AG04450 (cell line): ENCODE data around the gene PACSIN2. TPM values are rescaled to one million over a fixed set of nuclear protein-coding genes. Genes with fewer than 3 reads are reported as not detected.

ENCODE experiments used
- CTCF ChIA-PET: fragments of 300-600, 350-600 bp; formaldehyde crosslinking; extraction: SDS; loops from one replicate; lab custom pipeline; 2022; ENCODE audit warnings: antibody characterized with exemption, inconsistent platforms; lab: Charles Lee
- POLR2A ChIA-PET: fragments of 350-600 bp; formaldehyde crosslinking; extraction: SDS; loops from one replicate; lab custom pipeline; 2021; ENCODE audit warnings: antibody characterized with exemption, inconsistent platforms; lab: Yijun Ruan, JAX
- DNase-seq: peaks from one replicate; pipeline ENCODE4 v3.0.0-alpha.2; 2011; ENCODE audit warnings: low read depth, low spot score
- H3K27ac ChIP-seq: one replicate; pipeline ENCODE4 v1.5.1; 2012; ENCODE audit warnings: low read depth, low read length, control low read depth
- H3K27me3 ChIP-seq: one replicate; pipeline ENCODE4 v1.6.0; 2012; ENCODE audit warnings: low read length; ENCODE audit not compliant: control insufficient read depth, insufficient read depth
- H3K4me3 ChIP-seq: 2 replicates; pipeline ENCODE4 v1.5.1; 2011; ENCODE audit warnings: mild to moderate bottlenecking, low read depth, low read length, control low read depth
- H3K9me3 ChIP-seq: 2 replicates; pipeline ENCODE4 v1.5.1; 2012; ENCODE audit warnings: low read length; ENCODE audit not compliant: control insufficient read depth, insufficient read depth
- polyA plus RNA-seq: library from polyadenylated mRNA; depleted of rRNA; stranded (reverse); fragments of >200 nt; gene quantifications from 2 replicates; pipeline ENCODE4 v1.2.3, GENCODE V29; 2011
- TF ChIP-seq, protein P1 (sequence below): IDR thresholded peaks from 2 replicates; pipeline ENCODE4 v1.5.1; 2011; ENCODE audit warnings: low read depth, low read length, control low read depth, inconsistent platforms

Gene PACSIN2
- polyA plus RNA-seq, 1 experiment, result 59.6 TPM

DNA sequence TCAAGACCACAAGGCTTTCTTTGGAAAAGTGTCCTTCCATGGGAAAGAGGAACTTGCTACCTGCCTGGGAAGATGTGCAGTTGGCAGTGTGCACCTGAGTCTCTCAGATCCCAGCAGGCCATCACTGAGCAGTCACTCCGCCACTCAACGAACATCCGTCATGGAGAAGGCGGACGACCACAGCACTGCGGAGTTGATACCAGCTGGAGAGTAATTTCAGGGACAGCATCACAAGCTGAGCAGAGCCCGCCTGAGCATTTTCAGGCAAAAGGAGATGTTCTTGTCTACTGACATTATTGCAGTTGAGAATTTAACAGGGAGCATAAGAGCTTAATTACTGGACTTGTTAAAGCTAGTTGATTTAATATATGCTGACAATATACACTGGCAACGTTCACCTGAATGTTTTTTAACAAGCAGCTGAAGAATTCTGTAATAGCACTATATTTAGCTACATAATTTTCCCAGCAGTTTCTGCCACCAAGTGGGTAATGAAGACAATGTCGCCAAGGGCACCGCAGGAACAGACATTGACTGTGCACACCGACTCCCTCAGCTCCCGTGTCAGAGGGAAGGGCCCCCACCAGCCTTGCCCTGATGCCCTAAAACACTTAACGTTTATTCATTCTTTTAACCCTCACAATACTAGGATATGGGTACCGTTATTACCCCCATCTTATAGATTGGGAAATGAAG, 105.4 kb downstream of the PACSIN2 start:
- H3K27ac ChIP-seq, result no peak overlapping the region
- no peaks in the 10 kb centered on the region; the same call in 1 of the 2 replicates for H3K9me3 ChIP-seq
- H3K27me3 ChIP-seq, result no peaks in the 10 kb centered on the region
- ChIA-PET POLR2A (interaction anchor here (0.8 kb wide), 1 partner anchor 24 kb away, joined by 3 read pairs; no protein-coding TSS in a partner anchor), CTCF (interaction anchor here (0.6 to 1.5 kb wide), 3 partner anchors 10 to 447 kb away, joined by 3 to 4 read pairs (median 3); no protein-coding TSS in a partner anchor)
- H3K4me3 ChIP-seq, result no peak overlapping the region
- TF ChIP-seq, protein P1, sequence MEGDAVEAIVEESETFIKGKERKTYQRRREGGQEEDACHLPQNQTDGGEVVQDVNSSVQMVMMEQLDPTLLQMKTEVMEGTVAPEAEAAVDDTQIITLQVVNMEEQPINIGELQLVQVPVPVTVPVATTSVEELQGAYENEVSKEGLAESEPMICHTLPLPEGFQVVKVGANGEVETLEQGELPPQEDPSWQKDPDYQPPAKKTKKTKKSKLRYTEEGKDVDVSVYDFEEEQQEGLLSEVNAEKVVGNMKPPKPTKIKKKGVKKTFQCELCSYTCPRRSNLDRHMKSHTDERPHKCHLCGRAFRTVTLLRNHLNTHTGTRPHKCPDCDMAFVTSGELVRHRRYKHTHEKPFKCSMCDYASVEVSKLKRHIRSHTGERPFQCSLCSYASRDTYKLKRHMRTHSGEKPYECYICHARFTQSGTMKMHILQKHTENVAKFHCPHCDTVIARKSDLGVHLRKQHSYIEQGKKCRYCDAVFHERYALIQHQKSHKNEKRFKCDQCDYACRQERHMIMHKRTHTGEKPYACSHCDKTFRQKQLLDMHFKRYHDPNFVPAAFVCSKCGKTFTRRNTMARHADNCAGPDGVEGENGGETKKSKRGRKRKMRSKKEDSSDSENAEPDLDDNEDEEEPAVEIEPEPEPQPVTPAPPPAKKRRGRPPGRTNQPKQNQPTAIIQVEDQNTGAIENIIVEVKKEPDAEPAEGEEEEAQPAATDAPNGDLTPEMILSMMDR, result no peak
- DNase-seq, result no peak

DNA sequence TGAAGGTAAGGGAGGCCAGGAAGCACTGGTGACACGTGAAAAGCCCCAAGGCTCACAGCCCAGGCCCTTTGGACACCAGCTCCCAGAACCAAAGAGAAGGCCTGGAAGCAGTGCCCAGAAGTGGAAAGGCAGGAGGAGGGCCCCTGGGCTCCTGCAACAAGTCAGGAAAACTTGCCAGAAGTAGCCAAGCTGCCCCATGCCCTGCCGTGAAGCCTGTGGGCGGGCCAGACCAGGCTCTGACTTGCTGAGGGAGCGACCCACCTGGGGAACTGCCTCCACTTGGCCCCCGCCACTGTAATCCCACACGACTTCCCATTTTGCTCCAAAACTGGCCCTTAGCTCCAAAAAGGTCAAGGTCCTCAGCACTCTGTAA, 106.6 kb downstream of the PACSIN2 start:
- CTCF ChIA-PET, result interaction anchor here (0.6 to 1.5 kb wide), 2 partner anchors 17 to 125 kb away, joined by 3 to 4 read pairs; no protein-coding TSS in a partner anchor

DNA sequence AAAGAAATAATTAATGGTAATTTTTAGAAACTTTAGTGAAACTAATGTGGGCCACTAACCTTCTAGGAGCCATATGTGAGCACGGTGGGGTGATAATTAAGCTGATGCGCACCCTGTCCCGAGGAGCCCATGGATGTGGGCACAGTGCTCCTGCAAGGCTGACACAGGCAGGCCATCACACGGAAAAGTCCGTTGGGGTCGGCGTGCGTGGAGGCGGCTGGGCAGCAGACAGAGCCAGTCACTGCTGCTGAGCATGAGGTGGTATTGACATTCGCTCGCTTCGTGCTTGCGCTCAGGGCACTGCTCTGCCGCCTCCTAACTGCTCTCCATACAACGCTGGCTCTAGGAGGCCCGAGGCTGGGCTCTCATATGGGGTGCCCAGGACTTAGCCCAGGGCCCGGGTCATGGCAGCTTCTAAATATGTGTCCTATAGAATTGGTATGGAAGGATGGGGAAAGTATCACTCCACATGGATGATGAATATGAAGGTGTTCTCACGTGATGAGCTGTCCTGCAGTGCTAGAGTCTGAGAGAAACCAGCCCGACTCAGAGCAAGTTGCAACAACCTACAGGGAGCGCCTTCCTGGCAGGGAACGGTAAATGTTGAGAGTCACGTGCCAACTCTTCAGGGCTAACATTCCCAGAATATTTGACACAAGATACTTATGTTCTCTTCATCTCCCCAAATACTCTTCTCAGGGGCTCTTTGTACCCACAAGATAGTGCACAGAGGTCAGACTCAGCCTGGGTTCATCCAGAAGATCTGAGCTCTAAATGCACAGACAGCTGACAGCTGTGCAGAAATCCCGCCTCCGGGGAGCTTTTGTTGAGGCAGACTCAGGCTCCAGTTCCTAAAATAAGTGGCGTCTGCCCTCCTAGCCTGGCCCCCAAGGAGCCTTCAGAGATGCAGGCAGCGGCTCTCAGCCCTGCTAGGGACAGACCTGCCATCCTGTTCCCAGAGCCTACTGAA, 107.3 kb downstream of the PACSIN2 start:
- CTCF ChIA-PET, result no interaction called here

More for the DNA sequence above, 106.6 kb downstream of the PACSIN2 start:
- POLR2A ChIA-PET, result interaction anchor here (1.1 kb wide), 1 partner anchor 106 kb away, joined by 3 read pairs; the partner anchor contains the start of gene PACSIN2
- Histone ChIP-seq H3K27ac (peak overlapping the region; percentile 31), H3K9me3 (no peaks in the 10 kb centered on the region; the same call in 1 of the 2 replicates), H3K27me3 (no peaks in the 10 kb centered on the region), H3K4me3 (no peak overlapping the region)
- TF ChIP-seq, protein P1, result no peak
- no peak for DNase-seq

DNA sequence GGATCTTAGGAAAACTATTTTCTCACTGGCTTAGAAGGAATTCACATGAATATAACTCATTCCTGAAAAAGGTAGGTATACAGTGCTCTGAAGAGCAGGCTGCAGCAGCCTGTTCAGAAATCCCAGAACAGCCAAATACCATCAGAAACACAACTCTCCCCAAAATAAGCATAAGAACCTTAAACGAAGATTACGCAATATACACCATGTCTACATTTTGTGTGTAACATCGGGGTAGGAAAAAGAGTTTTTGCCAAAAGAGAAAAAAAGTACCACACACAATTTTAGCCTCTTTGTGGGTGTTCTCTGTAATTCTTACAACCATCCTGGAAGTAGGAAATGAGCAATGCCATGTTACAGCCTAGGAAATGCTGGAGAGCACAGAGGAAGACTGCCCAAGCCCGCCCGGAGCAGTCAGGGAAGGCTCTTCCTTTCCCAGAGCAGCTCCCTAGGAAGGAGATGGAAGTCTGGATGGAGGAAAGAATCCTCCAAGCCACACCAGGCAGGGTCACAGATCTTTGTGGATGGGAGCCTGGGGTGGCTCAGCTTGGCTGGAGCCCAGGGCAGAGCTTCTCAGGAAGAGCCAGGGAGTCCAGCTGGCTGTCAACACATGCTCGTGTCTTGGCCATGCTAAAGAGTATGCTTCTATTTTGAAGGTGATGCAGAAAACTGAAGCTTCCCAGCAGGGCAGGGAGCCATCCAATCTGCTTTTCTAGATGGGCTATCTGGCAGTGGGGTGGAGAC, 108.2 kb downstream of the PACSIN2 start:
- Histone ChIP-seq H3K9me3 (no peaks in the 10 kb centered on the region; the same call in 1 of the 2 replicates), H3K27me3 (no peaks in the 10 kb centered on the region), H3K27ac (peak overlapping the region; percentile 11), H3K4me3 (no peak overlapping the region)
- TF ChIP-seq, protein P1, result no peak
- POLR2A ChIA-PET, result interaction anchor here (1.1 kb wide), 1 partner anchor 108 kb away, joined by 3 read pairs; the partner anchor contains the start of gene PACSIN2
- DNase-seq, result no peak
- CTCF ChIA-PET, result no interaction called here

More for the DNA sequence above, 107.3 kb downstream of the PACSIN2 start:
- no peaks in the 10 kb centered on the region; the same call in 1 of the 2 replicates for H3K9me3 ChIP-seq
- H3K27ac ChIP-seq, result peak overlapping the region; percentile 31
- TF ChIP-seq, protein P1, result no peak; the same call in 1 of the 2 replicates
- DNase-seq, result no peak
- POLR2A ChIA-PET, result interaction anchor here (1.1 kb wide), 1 partner anchor 107 kb away, joined by 3 read pairs; the partner anchor contains the start of gene PACSIN2
- H3K27me3 ChIP-seq, result no peaks in the 10 kb centered on the region
- no peak overlapping the region for H3K4me3 ChIP-seq
